Transverse colon (tissue), 3 donors: ENCODE results near the gene AGTR1.

Experiments
- POLR2A ChIP-seq: fragments of 450-650 bp; IDR thresholded peaks from one replicate; pipeline ENCODE4 v1.6.1; 2016; ENCODE audit warnings: antibody characterized with exemption, mild to moderate bottlenecking, moderate library complexity
- TF ChIP-seq, protein P1 (sequence below), 5 experiments: fragments of 200-600 bp in 3 of 5; fragments of 450-650 bp in 2 of 5; sonication (generic) in 3 of 5; IDR thresholded peaks; 1 replicate in 2 of 5; 2 replicates in 3 of 5; pipeline ENCODE4 v1.5.1; 2016 to 2017; ENCODE audit warnings: antibody characterized with exemption in 5 of 5, inconsistent platforms in 3 of 5, mild to moderate bottlenecking in 2 of 5, moderate library complexity in 1 of 5

DNA sequence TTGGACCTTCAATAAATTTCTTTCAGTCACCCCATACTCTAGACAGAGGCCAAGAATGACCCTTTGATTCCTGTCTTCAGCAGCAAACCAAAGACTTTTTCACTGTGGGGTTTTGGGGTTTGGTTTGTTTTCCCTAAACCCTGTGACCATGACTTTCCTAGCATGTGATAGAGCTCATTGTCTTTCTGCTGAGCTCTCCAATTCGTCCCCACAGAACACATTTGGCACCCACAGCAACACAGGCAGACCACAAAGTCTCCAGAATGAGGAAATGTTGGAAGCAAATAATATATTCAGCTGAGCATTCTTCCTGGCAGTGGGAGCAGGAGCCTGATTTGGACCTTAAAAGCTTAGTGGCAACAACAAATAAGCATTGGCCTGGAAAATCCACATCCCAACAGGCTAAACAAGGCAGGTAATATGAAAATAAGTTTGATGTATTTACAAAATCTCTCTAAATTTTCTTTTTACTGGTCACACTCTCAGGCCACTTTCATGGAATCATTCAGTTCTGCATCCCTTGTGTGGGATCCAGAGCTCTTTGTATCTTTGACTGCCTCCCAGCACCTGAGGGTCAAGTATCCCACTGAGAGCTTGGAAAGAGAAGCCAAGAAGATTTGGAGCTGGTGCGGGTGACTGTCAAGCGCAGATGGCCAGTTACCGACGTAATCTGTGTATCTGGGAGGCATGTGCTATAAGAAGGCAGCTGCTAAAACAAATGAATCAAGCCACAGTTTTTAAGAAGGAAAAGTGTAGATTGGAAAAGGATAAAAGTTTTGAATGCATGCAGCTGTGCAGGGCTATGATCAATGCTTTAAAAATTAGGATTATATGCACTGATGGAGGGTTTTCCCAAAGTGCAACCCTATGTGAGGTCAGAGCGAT is 93.4 kb downstream of the AGTR1 start:
- no peak for TF ChIP-seq POLR2A
- TF ChIP-seq, protein P1, sequence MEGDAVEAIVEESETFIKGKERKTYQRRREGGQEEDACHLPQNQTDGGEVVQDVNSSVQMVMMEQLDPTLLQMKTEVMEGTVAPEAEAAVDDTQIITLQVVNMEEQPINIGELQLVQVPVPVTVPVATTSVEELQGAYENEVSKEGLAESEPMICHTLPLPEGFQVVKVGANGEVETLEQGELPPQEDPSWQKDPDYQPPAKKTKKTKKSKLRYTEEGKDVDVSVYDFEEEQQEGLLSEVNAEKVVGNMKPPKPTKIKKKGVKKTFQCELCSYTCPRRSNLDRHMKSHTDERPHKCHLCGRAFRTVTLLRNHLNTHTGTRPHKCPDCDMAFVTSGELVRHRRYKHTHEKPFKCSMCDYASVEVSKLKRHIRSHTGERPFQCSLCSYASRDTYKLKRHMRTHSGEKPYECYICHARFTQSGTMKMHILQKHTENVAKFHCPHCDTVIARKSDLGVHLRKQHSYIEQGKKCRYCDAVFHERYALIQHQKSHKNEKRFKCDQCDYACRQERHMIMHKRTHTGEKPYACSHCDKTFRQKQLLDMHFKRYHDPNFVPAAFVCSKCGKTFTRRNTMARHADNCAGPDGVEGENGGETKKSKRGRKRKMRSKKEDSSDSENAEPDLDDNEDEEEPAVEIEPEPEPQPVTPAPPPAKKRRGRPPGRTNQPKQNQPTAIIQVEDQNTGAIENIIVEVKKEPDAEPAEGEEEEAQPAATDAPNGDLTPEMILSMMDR (IDR thresholded peaks at IDR 0.05): no peak
